ENCODE results near the gene CNTNAP2.

CNTNAP2 gene

DNA sequence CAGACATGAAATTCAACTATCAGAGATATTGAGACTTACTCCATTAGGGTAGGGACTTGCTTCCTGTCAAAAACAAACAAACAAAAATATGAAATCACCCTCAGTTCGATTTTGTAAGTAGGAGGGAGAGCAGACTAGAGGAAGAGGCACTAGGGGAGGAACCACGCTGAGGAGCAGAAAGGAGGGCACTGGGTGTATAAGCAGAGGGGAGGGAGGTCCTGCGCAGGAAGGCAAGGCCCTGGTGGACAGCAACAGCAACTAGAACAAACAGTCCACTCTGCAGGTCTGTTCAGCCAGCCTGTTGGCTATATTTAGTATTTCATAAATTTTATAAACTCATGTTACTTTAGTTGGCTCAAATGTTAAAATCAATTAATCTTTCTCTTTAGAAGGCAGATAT is 1536.9 kb downstream of the CNTNAP2 start:
- no peak overlapping the region for H3K4me2 ChIP-seq (ENCODE audit: low read length)
- no peak overlapping the region for H3K27ac ChIP-seq (ENCODE audit: low read depth, low read length)
- no CpG with 5 or more reads among the region's 3 CpGs for WGBS (ENCODE audit: extremely low coverage, insufficient coverage, low lambda C conversion rate)
- H2BK15ac ChIP-seq (replicated peaks; ENCODE audit: low read depth): no peak overlapping the region
- no peaks in the 10 kb centered on the region for H3K4me1 ChIP-seq (ENCODE audit: control insufficient read depth, low read depth, low read length)
- H3K27me3 ChIP-seq (ENCODE audit: insufficient read depth, low read length, poor library complexity): no peaks in the 10 kb centered on the region
- no peak for DNase-seq
- H3K56ac ChIP-seq (ENCODE audit: low read length): no peak overlapping the region
- no peak overlapping the region for H2BK120ac ChIP-seq (ENCODE audit: low read depth, low read length)
- H3K4ac ChIP-seq (ENCODE audit: low read depth, low read length): no peak overlapping the region
- no peak overlapping the region for H3K4me3 ChIP-seq (ENCODE audit: low read length)
- H2BK5ac ChIP-seq (ENCODE audit: low read length): no peak overlapping the region
- no peak overlapping the region for H3K23ac ChIP-seq (ENCODE audit: low read length)
- H3K9ac ChIP-seq (ENCODE audit: low read length): no peak overlapping the region
- H4K8ac ChIP-seq (ENCODE audit: low read depth, low read length): no peak overlapping the region
- H4K5ac ChIP-seq (ENCODE audit: low read length): no peak overlapping the region
- no peaks in the 10 kb centered on the region for H3K36me3 ChIP-seq (ENCODE audit: control insufficient read depth, insufficient read depth, low read length)
- no peaks in the 10 kb centered on the region for H3K79me2 ChIP-seq (ENCODE audit: control insufficient read depth, insufficient read depth, low read length)
- H3K18ac ChIP-seq (ENCODE audit: low read length): no peak overlapping the region
- no peak overlapping the region for H2AK5ac ChIP-seq (ENCODE audit: low read length)
- no peaks in the 10 kb centered on the region for H3K79me1 ChIP-seq (ENCODE audit: low read length)

DNA sequence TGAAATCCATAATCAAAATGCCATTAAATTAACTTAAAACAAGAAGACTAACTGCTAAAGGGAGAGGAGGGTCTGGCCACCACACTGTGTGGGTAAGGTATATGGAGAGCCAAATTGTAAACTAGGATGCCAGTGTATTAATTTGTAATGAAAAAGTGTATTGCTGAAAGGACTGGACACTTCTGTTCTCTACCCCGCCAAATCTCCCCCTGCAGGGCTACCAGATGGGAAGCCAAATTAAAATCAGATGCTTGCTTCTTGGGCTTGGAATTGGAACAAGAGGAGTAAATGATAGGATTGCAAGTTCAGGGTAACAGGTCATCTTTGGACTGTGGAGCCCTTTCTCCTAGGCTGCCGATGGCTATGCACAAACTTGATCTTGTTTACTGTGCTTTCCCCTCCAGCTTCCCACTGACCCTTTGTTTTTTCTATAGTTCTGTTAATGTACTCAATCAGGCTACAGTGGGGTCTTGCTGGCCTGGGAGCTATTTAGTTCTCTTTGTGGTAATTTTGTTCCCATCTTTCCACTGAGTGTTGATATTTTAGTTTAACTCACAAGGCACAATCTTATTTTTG is 1541.9 kb downstream of the CNTNAP2 start:
- no peak overlapping the region for H3K4ac ChIP-seq (ENCODE audit: low read depth, low read length)
- no peak overlapping the region for H4K8ac ChIP-seq (ENCODE audit: low read depth, low read length)
- no peaks in the 10 kb centered on the region for H3K36me3 ChIP-seq (ENCODE audit: control insufficient read depth, insufficient read depth, low read length)
- no peaks in the 10 kb centered on the region for H3K79me2 ChIP-seq (ENCODE audit: control insufficient read depth, insufficient read depth, low read length)
- H3K79me1 ChIP-seq (ENCODE audit: low read length): no peaks in the 10 kb centered on the region
- no peak overlapping the region for H3K4me2 ChIP-seq (ENCODE audit: low read length)
- H2BK15ac ChIP-seq (replicated peaks; ENCODE audit: low read depth): no peak overlapping the region
- H3K4me3 ChIP-seq (ENCODE audit: low read length): no peak overlapping the region
- no peak overlapping the region for H2AK5ac ChIP-seq (ENCODE audit: low read length)
- H3K18ac ChIP-seq (ENCODE audit: low read length): no peak overlapping the region
- no peak for DNase-seq
- H2BK120ac ChIP-seq (ENCODE audit: low read depth, low read length): no peak overlapping the region
- H3K27ac ChIP-seq (ENCODE audit: low read depth, low read length): no peak overlapping the region
- no peak overlapping the region for H3K9ac ChIP-seq (ENCODE audit: low read length)
- H3K23ac ChIP-seq (ENCODE audit: low read length): no peak overlapping the region
- whole genome bisulfite sequencing (ENCODE audit: extremely low coverage, insufficient coverage, low lambda C conversion rate): no CpG with 5 or more reads among the region's 2 CpGs
- H3K56ac ChIP-seq (ENCODE audit: low read length): no peak overlapping the region
- no peak overlapping the region for H2BK5ac ChIP-seq (ENCODE audit: low read length)
- no peaks in the 10 kb centered on the region for H3K27me3 ChIP-seq (ENCODE audit: insufficient read depth, low read length, poor library complexity)
- no peak overlapping the region for H4K5ac ChIP-seq (ENCODE audit: low read length)
- H3K4me1 ChIP-seq (ENCODE audit: control insufficient read depth, low read depth, low read length): no peaks in the 10 kb centered on the region

DNA sequence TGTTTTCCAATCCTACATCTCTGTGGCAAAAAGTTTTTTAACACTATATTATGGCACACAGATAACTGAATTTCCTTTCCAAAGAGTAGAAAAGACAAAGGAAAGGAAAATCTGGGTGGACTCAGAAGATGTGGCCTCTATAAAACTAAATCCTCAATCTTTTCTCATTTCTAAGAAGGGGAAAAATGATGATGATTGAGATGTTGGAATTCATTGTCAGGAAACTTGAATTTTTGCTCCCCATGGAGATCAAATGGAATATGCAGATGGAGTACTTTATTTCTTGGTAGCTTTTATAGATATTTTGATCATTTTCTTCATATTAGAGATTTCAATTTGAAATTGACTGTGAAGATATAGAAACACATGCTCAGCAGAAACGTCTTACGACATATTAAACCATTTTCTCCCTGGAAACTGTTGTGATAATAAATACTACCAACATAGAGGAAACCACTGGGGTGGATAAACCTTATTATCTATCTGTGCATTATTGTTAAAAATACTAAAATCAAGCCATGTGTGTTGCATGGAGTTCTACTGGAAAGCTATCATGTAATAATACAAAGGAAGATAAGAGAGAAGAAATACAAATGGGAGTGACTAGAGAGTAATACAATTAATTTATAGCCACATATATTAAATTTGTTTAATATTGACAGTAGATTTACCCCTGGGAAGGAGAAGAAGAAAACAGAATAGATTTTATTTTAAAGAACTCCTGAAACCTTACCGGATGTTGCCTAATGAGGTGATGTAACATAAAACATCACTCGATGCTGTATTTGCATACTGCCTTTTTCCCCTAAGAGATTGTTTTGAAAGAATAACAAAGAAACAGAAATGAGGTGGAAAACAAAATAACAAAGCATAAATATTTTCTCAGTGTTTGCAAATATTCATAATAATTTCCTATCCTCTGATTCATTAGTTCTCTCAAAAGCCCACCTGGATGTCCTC is 1542.7 kb downstream of the CNTNAP2 start:
- WGBS (ENCODE audit: extremely low coverage, insufficient coverage, low lambda C conversion rate): no CpG with 5 or more reads among the region's 4 CpGs
- no peak overlapping the region for H3K23ac ChIP-seq (ENCODE audit: low read length)
- no peak overlapping the region for H3K56ac ChIP-seq (ENCODE audit: low read length)
- H2AK5ac ChIP-seq (ENCODE audit: low read length): no peak overlapping the region
- no peaks in the 10 kb centered on the region for H3K79me1 ChIP-seq (ENCODE audit: low read length)
- H2BK15ac ChIP-seq (replicated peaks; ENCODE audit: low read depth): no peak overlapping the region
- no peak overlapping the region for H4K8ac ChIP-seq (ENCODE audit: low read depth, low read length)
- no peak overlapping the region for H3K18ac ChIP-seq (ENCODE audit: low read length)
- H3K4me3 ChIP-seq (ENCODE audit: low read length): no peak overlapping the region
- no peaks in the 10 kb centered on the region for H3K27me3 ChIP-seq (ENCODE audit: insufficient read depth, low read length, poor library complexity)
- H3K9ac ChIP-seq (ENCODE audit: low read length): no peak overlapping the region
- H3K4me2 ChIP-seq (ENCODE audit: low read length): no peak overlapping the region
- H3K36me3 ChIP-seq (ENCODE audit: control insufficient read depth, insufficient read depth, low read length): no peaks in the 10 kb centered on the region
- no peaks in the 10 kb centered on the region for H3K79me2 ChIP-seq (ENCODE audit: control insufficient read depth, insufficient read depth, low read length)
- H2BK120ac ChIP-seq (ENCODE audit: low read depth, low read length): no peak overlapping the region
- no peak overlapping the region for H3K4ac ChIP-seq (ENCODE audit: low read depth, low read length)
- no peak overlapping the region for H3K27ac ChIP-seq (ENCODE audit: low read depth, low read length)
- no peak for DNase-seq
- H3K4me1 ChIP-seq (ENCODE audit: control insufficient read depth, low read depth, low read length): no peaks in the 10 kb centered on the region
- H4K5ac ChIP-seq (ENCODE audit: low read length): no peak overlapping the region
- H2BK5ac ChIP-seq (ENCODE audit: low read length): no peak overlapping the region

- no peak for DNase-seq
- no peak overlapping the region for H3K23ac ChIP-seq (ENCODE audit: low read length)
- no peak overlapping the region for H3K4me2 ChIP-seq (ENCODE audit: low read length)
- no peak overlapping the region for H2AK5ac ChIP-seq (ENCODE audit: low read length)
- H3K56ac ChIP-seq (ENCODE audit: low read length): no peak overlapping the region
- H3K18ac ChIP-seq (ENCODE audit: low read length): no peak overlapping the region
- no peaks in the 10 kb centered on the region for H3K27me3 ChIP-seq (ENCODE audit: insufficient read depth, low read length, poor library complexity)
- H2BK15ac ChIP-seq (replicated peaks; ENCODE audit: low read depth): no peak overlapping the region
- H3K27ac ChIP-seq (ENCODE audit: low read depth, low read length): no peak overlapping the region
- H3K4me1 ChIP-seq (ENCODE audit: control insufficient read depth, low read depth, low read length): no peaks in the 10 kb centered on the region
- no peaks in the 10 kb centered on the region for H3K79me1 ChIP-seq (ENCODE audit: low read length)
- H3K4me3 ChIP-seq (ENCODE audit: low read length): no peak overlapping the region
- no peak overlapping the region for H3K9ac ChIP-seq (ENCODE audit: low read length)
- no peaks in the 10 kb centered on the region for H3K36me3 ChIP-seq (ENCODE audit: control insufficient read depth, insufficient read depth, low read length)
- no peaks in the 10 kb centered on the region for H3K79me2 ChIP-seq (ENCODE audit: control insufficient read depth, insufficient read depth, low read length)
- no peak overlapping the region for H4K5ac ChIP-seq (ENCODE audit: low read length)
- H2BK5ac ChIP-seq (ENCODE audit: low read length): no peak overlapping the region
- no peak overlapping the region for H3K4ac ChIP-seq (ENCODE audit: low read depth, low read length)
- H4K8ac ChIP-seq (ENCODE audit: low read depth, low read length): no peak overlapping the region
- WGBS (ENCODE audit: extremely low coverage, insufficient coverage, low lambda C conversion rate): no CpG with 5 or more reads among the region's 6 CpGs
- H2BK120ac ChIP-seq (ENCODE audit: low read depth, low read length): no peak overlapping the region
These were observed 1547.9 kb downstream of the CNTNAP2 start for GRCh38 chr7:147664541-147664940.

DNA sequence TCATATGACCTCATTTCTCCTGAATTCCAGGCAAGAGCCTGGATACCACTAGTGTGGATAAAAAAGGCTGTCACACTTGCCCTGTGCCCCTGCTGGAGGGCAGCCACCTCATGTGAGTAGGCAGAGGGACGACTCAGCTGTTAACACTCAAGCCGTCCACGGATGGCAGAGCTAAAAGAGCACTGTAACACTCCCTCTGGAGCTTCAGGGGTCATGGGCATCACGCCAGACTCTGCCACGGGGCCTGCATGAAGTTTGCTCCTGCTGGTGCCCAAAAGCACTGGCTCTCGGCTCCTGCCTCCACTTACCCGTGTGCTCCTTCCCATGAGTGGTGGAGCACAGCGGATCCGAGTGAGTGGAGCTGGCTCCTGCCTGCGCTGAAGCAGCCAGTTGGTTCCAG is 1554.2 kb downstream of the CNTNAP2 start:
- H3K27ac ChIP-seq (ENCODE audit: low read depth, low read length): no peak overlapping the region
- H2BK5ac ChIP-seq (ENCODE audit: low read length): no peak overlapping the region
- no peak overlapping the region for H2BK120ac ChIP-seq (ENCODE audit: low read depth, low read length)
- no peak overlapping the region for H3K9ac ChIP-seq (ENCODE audit: low read length)
- no peaks in the 10 kb centered on the region for H3K4me1 ChIP-seq (ENCODE audit: control insufficient read depth, low read depth, low read length)
- no peaks in the 10 kb centered on the region for H3K36me3 ChIP-seq (ENCODE audit: control insufficient read depth, insufficient read depth, low read length)
- H2AK5ac ChIP-seq (ENCODE audit: low read length): no peak overlapping the region
- H4K5ac ChIP-seq (ENCODE audit: low read length): no peak overlapping the region
- H3K4me3 ChIP-seq (ENCODE audit: low read length): no peak overlapping the region
- H3K4ac ChIP-seq (ENCODE audit: low read depth, low read length): no peak overlapping the region
- DNase-seq: no peak
- H2BK15ac ChIP-seq (replicated peaks; ENCODE audit: low read depth): no peak overlapping the region
- H3K79me2 ChIP-seq (ENCODE audit: control insufficient read depth, insufficient read depth, low read length): no peaks in the 10 kb centered on the region
- WGBS (ENCODE audit: extremely low coverage, insufficient coverage, low lambda C conversion rate): no CpG with 5 or more reads among the region's 10 CpGs
- no peak overlapping the region for H3K4me2 ChIP-seq (ENCODE audit: low read length)
- no peak overlapping the region for H3K56ac ChIP-seq (ENCODE audit: low read length)
- H3K27me3 ChIP-seq (ENCODE audit: insufficient read depth, low read length, poor library complexity): no peaks in the 10 kb centered on the region
- no peak overlapping the region for H3K18ac ChIP-seq (ENCODE audit: low read length)
- H4K8ac ChIP-seq (ENCODE audit: low read depth, low read length): no peak overlapping the region
- H3K23ac ChIP-seq (ENCODE audit: low read length): no peak overlapping the region
- no peaks in the 10 kb centered on the region for H3K79me1 ChIP-seq (ENCODE audit: low read length)
